ENCODE measurements around the gene LARGE1.

The LARGE1 gene

GRCh38 chr22:33515795-33516194, 404.5 kb downstream of the LARGE1 start:
- no peak overlapping the region for H3K4me3 ChIP-seq (ENCODE audit: low read depth, low read length, poor library complexity, severe bottlenecking)
- H3K27ac ChIP-seq (ENCODE audit: low read depth, low read length, poor library complexity, severe bottlenecking) = no peak overlapping the region

GRCh38 chr22:33513388-33514338, 406.6 kb downstream of the LARGE1 start:
- H3K9me2 ChIP-seq (ENCODE audit: low read depth, low read length) = no peaks in the 10 kb centered on the region
- H3K9ac ChIP-seq (ENCODE audit: low read length) = no peak overlapping the region
- TF ChIP-seq EZH2 (IDR thresholded peaks at IDR 0.05; ENCODE audit: borderline replicate concordance, low read length) = no peak
- no peak for TF ChIP-seq CTCF (IDR thresholded peaks at IDR 0.05; ENCODE audit: low read length)
- H3K4me2 ChIP-seq (ENCODE audit: low read length) = no peak overlapping the region
- H3F3A ChIP-seq (ENCODE audit: insufficient read depth, low read length) = no peaks in the 10 kb centered on the region
- no peaks in the 10 kb centered on the region for H3K4me1 ChIP-seq (ENCODE audit: insufficient read depth, low read length, severe bottlenecking)
- no peak overlapping the region for H3K4me3 ChIP-seq (ENCODE audit: low read depth, low read length, poor library complexity, severe bottlenecking)
- no peaks in the 10 kb centered on the region for H3K9me3 ChIP-seq (ENCODE audit: low read length)
- no peaks in the 10 kb centered on the region for H3K36me3 ChIP-seq (ENCODE audit: insufficient read depth, low read length)
- H4K20me1 ChIP-seq (ENCODE audit: insufficient read depth, low read length) = no peaks in the 10 kb centered on the region
- no peaks in the 10 kb centered on the region for H3K79me2 ChIP-seq (ENCODE audit: insufficient read depth, low read length)
- no peaks in the 10 kb centered on the region for H3K27me3 ChIP-seq (ENCODE audit: insufficient read depth, low read length)
- H2AFZ ChIP-seq (ENCODE audit: low read length) = no peak overlapping the region
- H3K27ac ChIP-seq (ENCODE audit: low read depth, low read length, poor library complexity, severe bottlenecking) = no peak overlapping the region

More at GRCh38 chr22:33515795-33516194, 404.5 kb downstream of the LARGE1 start:
- H3K79me2 ChIP-seq (ENCODE audit: insufficient read depth, low read length) = no peaks in the 10 kb centered on the region
- peaks cover under 1% of the 10 kb centered on the region; the same call in 1 of the 2 replicates for H3K36me3 ChIP-seq (ENCODE audit: insufficient read depth, low read length)
- H3K4me2 ChIP-seq (ENCODE audit: low read length) = no peak overlapping the region
- no peaks in the 10 kb centered on the region for H3K9me2 ChIP-seq (ENCODE audit: low read depth, low read length)
- no peaks in the 10 kb centered on the region for H3K9me3 ChIP-seq (ENCODE audit: low read length)
- no peak overlapping the region for H3K9ac ChIP-seq (ENCODE audit: low read length)
- H4K20me1 ChIP-seq (ENCODE audit: insufficient read depth, low read length) = no peaks in the 10 kb centered on the region
- no peaks in the 10 kb centered on the region for H3F3A ChIP-seq (ENCODE audit: insufficient read depth, low read length)
- no peaks in the 10 kb centered on the region for H3K27me3 ChIP-seq (ENCODE audit: insufficient read depth, low read length)
- H3K4me1 ChIP-seq (ENCODE audit: insufficient read depth, low read length, severe bottlenecking) = peaks cover 13% of the 10 kb centered on the region
- no peak overlapping the region for H2AFZ ChIP-seq (ENCODE audit: low read length)
- TF ChIP-seq EZH2 (IDR thresholded peaks at IDR 0.05; ENCODE audit: borderline replicate concordance, low read length) (no peak), CTCF (IDR thresholded peaks at IDR 0.05; ENCODE audit: low read length) (no peak)

GRCh38 chr22:33512908-33513307, 407.4 kb downstream of the LARGE1 start:
- TF ChIP-seq CTCF (IDR thresholded peaks at IDR 0.05; ENCODE audit: low read length) = no peak
- no peak for TF ChIP-seq EZH2 (IDR thresholded peaks at IDR 0.05; ENCODE audit: borderline replicate concordance, low read length)
- no peaks in the 10 kb centered on the region for H4K20me1 ChIP-seq (ENCODE audit: insufficient read depth, low read length)
- H2AFZ ChIP-seq (ENCODE audit: low read length) = no peak overlapping the region
- H3K4me1 ChIP-seq (ENCODE audit: insufficient read depth, low read length, severe bottlenecking) = no peaks in the 10 kb centered on the region
- H3K4me3 ChIP-seq (ENCODE audit: low read depth, low read length, poor library complexity, severe bottlenecking) = no peak overlapping the region
- no peaks in the 10 kb centered on the region for H3K9me2 ChIP-seq (ENCODE audit: low read depth, low read length)
- no peaks in the 10 kb centered on the region for H3K36me3 ChIP-seq (ENCODE audit: insufficient read depth, low read length)
- H3K4me2 ChIP-seq (ENCODE audit: low read length) = no peak overlapping the region
- no peaks in the 10 kb centered on the region for H3K79me2 ChIP-seq (ENCODE audit: insufficient read depth, low read length)
- no peak overlapping the region for H3K9ac ChIP-seq (ENCODE audit: low read length)
- no peak overlapping the region for H3K27ac ChIP-seq (ENCODE audit: low read depth, low read length, poor library complexity, severe bottlenecking)
- H3K9me3 ChIP-seq (ENCODE audit: low read length) = no peaks in the 10 kb centered on the region
- H3K27me3 ChIP-seq (ENCODE audit: insufficient read depth, low read length) = no peaks in the 10 kb centered on the region
- H3F3A ChIP-seq (ENCODE audit: insufficient read depth, low read length) = no peaks in the 10 kb centered on the region
